Endothelial cell of umbilical vein (primary cell): ENCODE measurements around the gene ADA. TPM values are rescaled to one million over a fixed set of nuclear protein-coding genes. Genes with fewer than 3 reads are reported as not detected.

Source experiments
- BruUV-seq: library from RNA; stranded (reverse); fragments of 400-500 nt; replicated peaks from 2 replicates; lab custom pipeline; 2021; lab: Mats Ljungman, UMichigan
- CTCF ChIA-PET: fragments of 300-600, 350-600 bp; sonication (Branson Sonifier 250); formaldehyde crosslinking; loops from one replicate; lab custom pipeline; 2021; ENCODE audit warnings: antibody characterized with exemption, inconsistent platforms; lab: Charles Lee
- POLR2A ChIA-PET: fragments of 300-600, 350-600 bp; sonication (Branson Sonifier 250); formaldehyde crosslinking; loops from one replicate; lab custom pipeline; 2021; ENCODE audit warnings: antibody characterized with exemption, inconsistent platforms; lab: Charles Lee
- DNase-seq: peaks from one replicate; pipeline ENCODE4 v3.0.0-alpha.2; 2011; ENCODE audit warnings: low read depth, low spot score
- FAIRE-seq: peaks from 2 replicates; lab custom pipeline; 2011; peaks lifted over from hg19 to GRCh38; lab: Jason Lieb, UNC
- H2AFZ ChIP-seq: 2 replicates; pipeline ENCODE4 v1.6.0; 2012; ENCODE audit warnings: low read depth, low read length, control low read depth, inconsistent platforms
- H3K27ac ChIP-seq: 2 replicates; pipeline ENCODE4 v1.5.1; 2011; ENCODE audit warnings: low read depth, mild to moderate bottlenecking, control low read depth, low read length, moderate library complexity; ENCODE audit not compliant: insufficient read depth
- H3K27me3 ChIP-seq, 2 experiments: 2 replicates each; pipeline versions ENCODE4 v1.6.0 to v1.6.1; 2011; ENCODE audit warnings: low read length in 2 of 2, mixed read lengths in 1 of 2; ENCODE audit not compliant: control insufficient read depth in 2 of 2, insufficient read depth in 2 of 2
- H3K36me3 ChIP-seq, 2 experiments: 2 replicates in 1 of 2; 3 replicates in 1 of 2; pipeline ENCODE4 v1.5.1; 2011; ENCODE audit warnings: low read length in 2 of 2, mild to moderate bottlenecking in 1 of 2, moderate library complexity in 1 of 2; ENCODE audit not compliant: control insufficient read depth in 2 of 2, insufficient read depth in 2 of 2; ENCODE audit errors: extremely low read depth in 1 of 2
- H3K4me1 ChIP-seq: 3 replicates; pipeline ENCODE4 v1.5.1; 2011; ENCODE audit warnings: mild to moderate bottlenecking, low read length; ENCODE audit not compliant: control insufficient read depth, insufficient read depth; ENCODE audit errors: extremely low read depth
- H3K4me2 ChIP-seq: 2 replicates; pipeline ENCODE4 v1.6.1; 2011; ENCODE audit warnings: low read length, control low read depth, mixed read lengths; ENCODE audit not compliant: insufficient read depth
- H3K4me3 ChIP-seq, 3 experiments: fragments of 200-600 bp in 1 of 3; sonication (generic), shearing (Covaris generic) in 1 of 3; replicated peaks in 1 of 3; 2 replicates each; pipeline ENCODE4 v1.5.1; 2011 to 2016; ENCODE audit warnings: control low read depth in 3 of 3, low read length in 3 of 3, mild to moderate bottlenecking in 2 of 3, inconsistent platforms in 1 of 3, low read depth in 1 of 3, moderate library complexity in 1 of 3; ENCODE audit not compliant: insufficient read depth in 1 of 3
- H3K79me2 ChIP-seq: 2 replicates; pipeline ENCODE4 v1.6.0; 2012; ENCODE audit warnings: low read length, inconsistent platforms; ENCODE audit not compliant: control insufficient read depth, insufficient read depth
- H3K9ac ChIP-seq: replicated peaks from 2 replicates; pipeline ENCODE3; 2011; ENCODE audit warnings: low read length, control low read depth; ENCODE audit not compliant: insufficient read depth; ENCODE audit errors: extremely low read depth
- H3K9me1 ChIP-seq: replicated peaks from 3 replicates; pipeline ENCODE4 v1.6.0; 2011; ENCODE audit warnings: mild to moderate bottlenecking, low read length; ENCODE audit not compliant: control insufficient read depth, insufficient read depth; ENCODE audit errors: extremely low read depth
- H3K9me3 ChIP-seq: replicated peaks from 2 replicates; pipeline ENCODE4 v1.5.1; 2012; ENCODE audit warnings: low read length, inconsistent platforms; ENCODE audit not compliant: control insufficient read depth, insufficient read depth
- H4K20me1 ChIP-seq: replicated peaks from 2 replicates; pipeline ENCODE3; 2011; ENCODE audit warnings: mild to moderate bottlenecking, low read length; ENCODE audit not compliant: control insufficient read depth, insufficient read depth; ENCODE audit errors: extremely low read depth
- EZH2 ChIP-seq: IDR thresholded peaks from 2 replicates; pipeline ENCODE4 v1.6.1; 2012; ENCODE audit warnings: borderline replicate concordance, low read depth, mild to moderate bottlenecking, moderate library complexity, low read length, inconsistent platforms; ENCODE audit not compliant: severe bottlenecking
- FOS ChIP-seq: IDR thresholded peaks from 2 replicates; pipeline ENCODE4 v1.6.1; 2011; ENCODE audit warnings: mild to moderate bottlenecking, low read length, moderate library complexity, borderline replicate concordance; ENCODE audit not compliant: insufficient read depth
- GATA2 ChIP-seq: IDR thresholded peaks from 2 replicates; pipeline ENCODE4 v1.7.0; 2011; ENCODE audit warnings: low read depth, mild to moderate bottlenecking, moderate library complexity, mixed read lengths, low read length; ENCODE audit not compliant: insufficient read length, insufficient read depth
- JUN ChIP-seq: IDR thresholded peaks from 2 replicates; pipeline ENCODE4 v1.6.1; 2011; ENCODE audit warnings: borderline replicate concordance, low read depth; ENCODE audit not compliant: insufficient read length, insufficient read depth
- MYC ChIP-seq: IDR thresholded peaks from one replicate; pipeline ENCODE4 v1.6.1; 2011; ENCODE audit warnings: mild to moderate bottlenecking, low read depth, low read length
- POLR2A ChIP-seq: IDR thresholded peaks from 2 replicates; pipeline ENCODE4 v1.6.1; 2012; ENCODE audit warnings: low read depth, mild to moderate bottlenecking, control low read depth, low read length
- POLR2AphosphoS5 ChIP-seq: IDR thresholded peaks from 2 replicates; pipeline ENCODE4 v1.6.1; 2012; ENCODE audit warnings: low read depth, mild to moderate bottlenecking, control low read depth, low read length, moderate library complexity; ENCODE audit not compliant: insufficient read depth
- dilution Hi-C: fragments of 300-500 bp; cut with MboI; formaldehyde crosslinking; loops from one replicate; pipeline ENCODE4 v1.15.0; 2019; ENCODE audit warnings: low sequenced_read_pairs; ENCODE audit not compliant: extremely low pct_ligation_motif_present
- intact Hi-C: fragments of 100-400 bp; cut with micrococcal nuclease; formaldehyde crosslinking; loops from one replicate; pipeline ENCODE4 v1.10.0; 2022
- polyA plus RNA-seq, 4 experiments: library from polyadenylated mRNA; depleted of rRNA in 3 of 4; stranded (reverse) in 3 of 4; unstranded in 1 of 4; fragments of >200 nt; gene quantifications; 2 replicates each; pipeline versions ENCODE4 v1.2.1 to v1.2.3, GENCODE V29; 2011 to 2012; ENCODE audit warnings: missing spikeins in 1 of 4
- total RNA-seq: library from RNA; stranded (reverse); gene quantifications from 2 replicates; pipeline ENCODE4 v1.2.3, GENCODE V29; 2021
- TF ChIP-seq, protein P1 (sequence below): IDR thresholded peaks from 2 replicates; pipeline ENCODE4 v1.6.1; 2011; ENCODE audit not compliant: insufficient read depth, insufficient read length
- TF ChIP-seq, protein P2 (sequence below), 2 donors: IDR thresholded peaks; 1 replicate in 1 of 2; 2 replicates in 1 of 2; pipeline ENCODE4 v1.5.1; 2011; ENCODE audit warnings: low read length in 2 of 2, mild to moderate bottlenecking in 2 of 2, moderate library complexity in 2 of 2, control low read depth in 1 of 2, inconsistent platforms in 1 of 2, low read depth in 1 of 2; ENCODE audit not compliant: insufficient read depth in 1 of 2; ENCODE audit errors: extremely low read depth in 1 of 2

The ADA gene
- total and polyA plus RNA-seq, 2 donors (not counting 3 experiments of a cell fraction or from before 2014, with no cell fraction given) = 26.3 to 33.1 TPM

DNA sequence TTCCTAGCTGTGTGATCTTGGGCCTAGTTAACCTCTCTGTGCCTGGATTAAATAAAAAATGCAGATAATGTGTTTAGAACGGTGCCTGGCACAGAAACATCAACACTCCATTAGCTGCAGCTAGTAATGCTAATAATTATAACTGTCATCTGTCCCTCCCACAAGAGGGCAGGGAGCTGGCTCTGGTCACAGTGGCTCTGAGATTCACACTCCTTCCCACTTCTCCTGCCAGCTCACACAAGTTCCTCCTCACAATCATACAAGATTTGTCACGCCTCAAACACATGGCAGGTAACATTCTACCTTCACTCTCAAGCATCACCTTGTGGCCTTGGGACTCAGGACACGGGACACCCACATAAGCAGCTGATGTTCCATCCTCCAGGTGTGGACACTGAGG is 2.4 kb downstream of the ADA start:
- H3K79me2 ChIP-seq = no peaks in the 10 kb centered on the region
- dilution Hi-C loops = no loop called here
- FAIRE-seq = no peak

DNA sequence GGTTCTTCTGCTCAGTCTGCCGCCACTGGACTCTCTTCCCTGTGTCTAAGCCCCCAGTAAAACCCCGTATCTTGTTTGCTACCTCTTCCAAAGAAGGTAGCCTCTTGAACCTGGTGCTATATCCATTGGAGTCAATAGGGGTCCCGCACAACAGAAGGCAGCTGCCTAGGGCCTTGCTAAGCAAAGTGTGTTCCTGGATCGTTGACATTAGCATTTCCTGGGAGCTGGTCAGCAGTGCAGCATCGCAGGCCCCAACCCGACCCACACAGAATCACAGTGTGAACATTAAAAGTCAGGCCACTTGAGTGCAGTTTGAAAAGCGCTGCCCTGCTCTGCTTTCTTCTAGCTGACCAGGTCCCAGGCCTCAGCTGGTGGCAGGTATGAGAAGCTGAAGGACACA is 2.9 kb downstream of the ADA start:
- ChIA-PET POLR2A (no interaction called here), CTCF (interaction anchor here (0.8 to 4.1 kb wide), 2 partner anchors 35 to 41 kb away, joined by 3 to 38 read pairs; no protein-coding TSS in a partner anchor)
- H3K4me3 ChIP-seq = no peak overlapping the region
- dilution Hi-C loops (no loop called here), intact Hi-C loops (no loop called here)
- H3K36me3 ChIP-seq = no peaks in the 10 kb centered on the region
- H3K27ac ChIP-seq = no peak overlapping the region
- H3K79me2 ChIP-seq = no peaks in the 10 kb centered on the region
- no TSS peak for BruUV-seq
- DNase-seq (no peak), FAIRE-seq (no peak)
- H3K9ac ChIP-seq = no peak overlapping the region
- TF ChIP-seq, protein P1, sequence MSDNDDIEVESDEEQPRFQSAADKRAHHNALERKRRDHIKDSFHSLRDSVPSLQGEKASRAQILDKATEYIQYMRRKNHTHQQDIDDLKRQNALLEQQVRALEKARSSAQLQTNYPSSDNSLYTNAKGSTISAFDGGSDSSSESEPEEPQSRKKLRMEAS = no peak
- TF ChIP-seq, protein P2, sequence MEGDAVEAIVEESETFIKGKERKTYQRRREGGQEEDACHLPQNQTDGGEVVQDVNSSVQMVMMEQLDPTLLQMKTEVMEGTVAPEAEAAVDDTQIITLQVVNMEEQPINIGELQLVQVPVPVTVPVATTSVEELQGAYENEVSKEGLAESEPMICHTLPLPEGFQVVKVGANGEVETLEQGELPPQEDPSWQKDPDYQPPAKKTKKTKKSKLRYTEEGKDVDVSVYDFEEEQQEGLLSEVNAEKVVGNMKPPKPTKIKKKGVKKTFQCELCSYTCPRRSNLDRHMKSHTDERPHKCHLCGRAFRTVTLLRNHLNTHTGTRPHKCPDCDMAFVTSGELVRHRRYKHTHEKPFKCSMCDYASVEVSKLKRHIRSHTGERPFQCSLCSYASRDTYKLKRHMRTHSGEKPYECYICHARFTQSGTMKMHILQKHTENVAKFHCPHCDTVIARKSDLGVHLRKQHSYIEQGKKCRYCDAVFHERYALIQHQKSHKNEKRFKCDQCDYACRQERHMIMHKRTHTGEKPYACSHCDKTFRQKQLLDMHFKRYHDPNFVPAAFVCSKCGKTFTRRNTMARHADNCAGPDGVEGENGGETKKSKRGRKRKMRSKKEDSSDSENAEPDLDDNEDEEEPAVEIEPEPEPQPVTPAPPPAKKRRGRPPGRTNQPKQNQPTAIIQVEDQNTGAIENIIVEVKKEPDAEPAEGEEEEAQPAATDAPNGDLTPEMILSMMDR (IDR thresholded peaks at IDR 0.05; ENCODE audit: extremely low read depth in 1 of 2, insufficient read depth in 1 of 2, low read depth in 1 of 2, low read length in 2 of 2) = no peak
- TF ChIP-seq FOS (no peak), MYC (no peak), GATA2 (no peak), JUN (no peak), POLR2A (no peak), EZH2 (no peak), POLR2AphosphoS5 (no peak)
- peaks cover 35% of the 10 kb centered on the region for H3K4me1 ChIP-seq
- H3K27me3 ChIP-seq = peaks cover 4 to 5% of the 10 kb centered on the region in 2 experiments
- H4K20me1 ChIP-seq = no peaks in the 10 kb centered on the region
- H3K9me3 ChIP-seq = no peaks in the 10 kb centered on the region
- no peak overlapping the region for H3K4me2 ChIP-seq
- H3K9me1 ChIP-seq = no peaks in the 10 kb centered on the region
- no peak overlapping the region for H2AFZ ChIP-seq

More for the DNA sequence above, 2.4 kb downstream of the ADA start:
- intact Hi-C loops = no loop called here
- TF ChIP-seq FOS (no peak), EZH2 (no peak)
- Histone ChIP-seq H3K4me1 (peaks cover 29% of the 10 kb centered on the region), H3K36me3 (no peaks in the 10 kb centered on the region), H3K9ac (no peak overlapping the region), H3K27ac (no peak overlapping the region), H2AFZ (no peak overlapping the region), H3K9me3 (no peaks in the 10 kb centered on the region), H3K27me3 (peaks cover 4 to 5% of the 10 kb centered on the region in 2 experiments), H3K9me1 (no peaks in the 10 kb centered on the region), H3K4me3 (no peak overlapping the region), H4K20me1 (no peaks in the 10 kb centered on the region), H3K4me2 (no peak overlapping the region)
- POLR2A ChIA-PET = no interaction called here
- CTCF ChIA-PET = interaction anchor here (0.8 to 4.1 kb wide), 3 partner anchors 34 to 41 kb away, joined by 3 to 38 read pairs (median 3); no protein-coding TSS in a partner anchor
- BruUV-seq = no TSS peak
- no peak for DNase-seq
